Activated T-helper 1 cell treated with Interleukin-2 at 50 U/mL for 16 hours (primary cell): ENCODE measurements around the gene ZNF292.
"Not testable (repeated sequence)": the region's sequence is repeated elsewhere in the genome, so short reads cannot be mapped to it uniquely, and the experiment has no call there.

ENCODE experiments used
- DNase-seq: peaks from one replicate; pipeline ENCODE4 v3.0.0-alpha.2; 2020; ENCODE audit warnings: low read depth

Gene ZNF292

GRCh38 chr6:87214831-87215230 is 59.5 kb downstream of the ZNF292 start:
- DNase-seq: no peak

- DNase-seq: no peak
Measured at GRCh38 chr6:87220997-87221396, 65.6 kb downstream of the ZNF292 start.

- no peak for DNase-seq
Measured at GRCh38 chr6:87222676-87223075, 67.3 kb downstream of the ZNF292 start.

- no peak for DNase-seq
Measured at GRCh38 chr6:87224971-87225370, 69.6 kb downstream of the ZNF292 start.

GRCh38 chr6:87225511-87225910 is 70.1 kb downstream of the ZNF292 start:
- DNase-seq: no peak

- DNase-seq: no peak
Measured at GRCh38 chr6:87225937-87226336, 70.6 kb downstream of the ZNF292 start.

- DNase-seq: no peak
Measured at GRCh38 chr6:87230801-87231200, 75.4 kb downstream of the ZNF292 start.

- DNase-seq: no peak
Measured at GRCh38 chr6:87237804-87238203, 82.4 kb downstream of the ZNF292 start.

- DNase-seq: not testable (repeated sequence)
Measured at GRCh38 chr6:87239098-87239635, 83.8 kb downstream of the ZNF292 start.

- DNase-seq: no peak
Measured at GRCh38 chr6:87241304-87241703, 85.9 kb downstream of the ZNF292 start.

- no peak for DNase-seq
Measured at GRCh38 chr6:87242311-87242710, 86.9 kb downstream of the ZNF292 start.

GRCh38 chr6:87243812-87244211 is 88.4 kb downstream of the ZNF292 start:
- DNase-seq: no peak

GRCh38 chr6:87244380-87244779 is 89.0 kb downstream of the ZNF292 start:
- no peak for DNase-seq

- no peak for DNase-seq
Measured at GRCh38 chr6:87250019-87250418, 94.7 kb downstream of the ZNF292 start.

- no peak for DNase-seq
Measured at GRCh38 chr6:87251225-87251624, 95.9 kb downstream of the ZNF292 start.

GRCh38 chr6:87251725-87252124 is 96.4 kb downstream of the ZNF292 start:
- DNase-seq: no peak

- no peak for DNase-seq
Measured at GRCh38 chr6:87257046-87257445, 101.7 kb downstream of the ZNF292 start.

- DNase-seq: no peak
Measured at GRCh38 chr6:87257565-87257964, 102.2 kb downstream of the ZNF292 start.

- DNase-seq: no peak
Measured at GRCh38 chr6:87257975-87258374, 102.6 kb downstream of the ZNF292 start.

GRCh38 chr6:87259791-87260190 is 104.4 kb downstream of the ZNF292 start:
- no peak for DNase-seq

GRCh38 chr6:87261534-87261933 is 106.2 kb downstream of the ZNF292 start:
- no peak for DNase-seq

GRCh38 chr6:87264481-87264880 is 109.1 kb downstream of the ZNF292 start:
- no peak for DNase-seq

- no peak for DNase-seq
Measured at GRCh38 chr6:87274660-87275274, 119.4 kb downstream of the ZNF292 start.

- DNase-seq: no peak
Measured at GRCh38 chr6:87276624-87277023, 121.3 kb downstream of the ZNF292 start.
